GM19239 (cell line): ENCODE measurements around the gene NPHP1.
"Not testable (repeated sequence)": the region's sequence is repeated elsewhere in the genome, so short reads cannot be mapped to it uniquely, and the experiment has no call there.

Experiments
- DNase-seq: peaks from one replicate; pipeline ENCODE4 v3.0.0; 2011; ENCODE audit warnings: low spot score; ENCODE audit not compliant: insufficient read length
- FAIRE-seq: peaks from 2 replicates; lab custom pipeline; 2011; peaks lifted over from hg19 to GRCh38; lab: Jason Lieb, UNC

The NPHP1 gene

DNA sequence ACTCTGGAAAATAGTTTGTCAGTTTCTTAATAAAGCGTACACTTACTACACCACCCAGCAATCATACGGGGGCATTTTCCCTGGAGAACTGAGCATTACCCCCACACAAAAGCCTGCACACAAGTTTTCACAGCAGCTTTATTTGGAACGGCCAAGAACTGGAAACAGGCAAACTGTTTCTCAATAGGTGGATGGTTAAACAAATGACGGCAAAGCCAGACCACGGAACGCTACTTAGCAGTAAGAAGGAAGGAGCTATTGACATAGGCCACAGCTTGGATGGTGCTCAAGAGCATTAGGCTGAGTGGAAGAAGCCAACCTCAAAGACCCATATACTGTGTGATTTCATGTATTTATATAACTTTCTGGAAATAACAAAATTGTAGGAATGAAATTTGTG is 98.2 kb downstream of the NPHP1 start:
- DNase-seq (no peak), FAIRE-seq (no peak)

DNA sequence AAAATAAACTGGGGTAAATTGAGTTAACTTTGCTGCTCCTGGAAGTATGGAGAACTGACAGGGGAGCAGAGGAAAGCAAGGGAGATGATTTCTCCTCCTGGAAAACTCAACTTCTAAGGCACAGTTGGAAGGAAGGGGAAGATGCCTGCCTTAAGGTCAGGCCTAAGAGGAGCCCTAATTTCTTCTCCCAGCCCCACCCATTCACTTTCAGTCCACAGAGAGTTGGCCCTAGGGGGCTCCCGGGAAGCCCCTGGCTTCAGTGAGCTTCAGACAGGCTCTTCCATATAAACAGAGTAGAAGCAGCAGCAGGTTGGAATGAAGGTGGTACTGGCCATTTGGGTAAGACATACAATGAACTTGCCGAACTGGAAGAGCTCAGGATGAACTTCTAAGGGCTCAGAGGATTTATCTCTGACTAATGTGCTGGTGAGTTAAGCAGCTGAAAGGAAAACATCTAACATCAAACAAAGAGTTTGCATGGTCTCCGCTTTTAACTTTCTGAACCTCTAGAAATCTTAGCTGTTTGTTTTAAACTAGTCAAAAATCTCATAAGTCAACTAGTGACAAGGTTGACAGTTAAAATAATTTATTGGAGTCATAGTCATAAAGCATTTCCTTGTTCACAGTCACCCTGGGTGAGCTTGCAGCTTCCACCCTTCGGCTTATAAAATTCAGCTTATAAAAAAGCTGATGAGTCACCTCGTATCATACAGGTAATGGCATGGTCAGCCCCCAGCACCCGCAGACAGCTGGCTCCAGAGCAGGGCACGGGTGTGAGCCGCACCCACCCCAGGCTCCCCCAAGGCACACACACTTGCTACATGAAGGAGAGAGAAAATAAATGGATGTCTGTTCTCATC is 99.0 kb downstream of the NPHP1 start:
- no peak for DNase-seq
- no peak for FAIRE-seq

DNA sequence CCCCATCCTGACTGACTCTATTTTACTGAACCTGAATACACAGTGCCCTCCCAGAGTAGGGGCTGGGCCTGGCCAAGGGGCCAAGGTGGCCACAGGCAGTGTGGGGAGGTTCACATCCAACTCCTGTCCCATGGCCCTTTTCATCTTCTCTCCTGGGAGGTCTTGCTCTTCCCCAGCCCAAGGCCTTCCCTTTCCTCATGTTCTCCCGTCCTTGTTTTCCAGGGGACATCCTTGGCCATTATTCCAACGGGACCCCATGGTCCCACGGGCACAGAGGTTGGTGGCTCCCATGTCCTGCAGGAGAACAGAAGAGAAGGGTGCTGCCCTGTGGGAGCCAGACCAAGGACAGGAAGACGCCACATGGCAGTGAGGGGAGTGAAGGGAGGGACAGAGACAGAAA is 99.6 kb downstream of the NPHP1 start:
- no peak for DNase-seq
- FAIRE-seq: no peak

DNA sequence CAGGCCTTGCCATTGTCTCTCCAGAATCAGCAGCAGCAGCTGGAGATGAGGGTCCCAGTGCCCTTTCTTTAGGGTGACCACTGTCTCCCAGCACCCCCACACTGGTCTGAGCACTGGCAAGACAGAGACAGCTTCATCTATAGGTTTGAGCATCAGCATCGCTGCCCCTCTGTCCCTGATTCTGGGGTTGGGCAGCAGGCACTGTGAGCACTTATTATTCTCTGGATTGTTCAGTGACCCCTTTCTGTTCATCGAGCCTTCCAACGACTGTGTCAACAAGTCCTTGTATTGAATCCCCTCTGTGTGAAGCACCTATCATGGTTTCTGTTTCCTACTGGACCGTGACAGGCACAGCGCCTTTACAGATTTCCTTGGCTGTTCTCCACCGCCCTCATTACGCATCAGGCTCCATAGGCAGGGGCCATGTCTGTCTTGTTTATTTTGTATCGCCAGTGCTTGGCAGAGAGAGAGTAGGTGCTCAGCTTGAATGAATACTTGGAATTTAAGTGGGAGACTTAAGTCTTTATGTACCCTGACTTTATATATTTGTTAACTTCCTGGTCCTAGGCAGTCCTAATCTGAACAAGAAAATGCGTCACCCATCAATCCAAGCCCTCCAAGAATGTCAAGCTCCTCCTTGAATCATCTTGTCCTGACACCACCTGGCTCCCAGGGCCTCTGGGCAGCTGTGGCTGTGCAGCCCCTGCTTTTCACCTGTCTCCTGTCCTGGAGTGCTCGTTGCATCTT is 100.6 kb downstream of the NPHP1 start:
- DNase-seq: no peak
- FAIRE-seq: no peak

DNA sequence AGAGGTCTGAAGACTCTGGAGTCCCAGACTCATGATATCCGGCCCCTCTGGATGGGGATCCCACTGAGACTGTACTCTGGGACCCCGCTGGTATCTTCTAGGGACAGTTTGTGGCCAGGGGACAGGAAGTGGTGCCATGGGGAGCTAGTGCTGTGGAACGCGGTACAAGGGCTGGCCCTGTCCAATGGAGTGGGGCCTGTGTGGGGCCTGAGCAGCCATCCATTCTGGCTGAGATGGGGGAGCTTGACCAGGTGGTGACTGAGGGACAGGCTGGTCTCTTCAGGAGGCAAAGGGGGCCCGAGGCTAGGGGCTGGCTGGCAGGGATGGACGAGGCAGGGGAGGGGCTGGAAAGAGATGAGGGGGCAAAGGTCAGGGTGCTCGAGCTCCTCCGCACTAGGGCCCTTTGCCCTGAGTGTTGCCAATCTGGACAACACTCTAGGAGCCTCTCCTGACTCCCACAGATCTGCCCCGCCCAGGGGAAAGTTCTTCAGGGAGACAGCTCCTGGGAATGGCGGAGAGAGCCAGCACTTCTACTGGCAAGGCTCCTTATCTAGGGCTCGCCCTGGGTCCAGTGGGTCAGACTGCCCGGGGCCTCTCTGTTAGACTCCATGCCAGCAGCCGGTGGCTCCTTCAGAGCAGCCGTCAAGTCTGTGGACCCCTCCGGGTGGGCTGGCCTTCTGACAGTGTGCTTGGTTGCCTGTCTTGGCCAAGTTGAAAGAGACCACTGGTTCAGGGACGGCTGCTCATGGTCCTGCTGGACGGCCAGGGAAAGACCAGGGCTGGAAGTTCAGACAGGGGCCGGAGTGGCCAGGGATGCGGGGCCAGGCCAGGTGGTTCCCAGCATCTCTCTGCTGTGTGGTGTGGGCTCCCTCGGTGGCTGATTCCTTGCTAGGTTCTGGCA is 101.5 kb downstream of the NPHP1 start:
- no peak for FAIRE-seq

DNA sequence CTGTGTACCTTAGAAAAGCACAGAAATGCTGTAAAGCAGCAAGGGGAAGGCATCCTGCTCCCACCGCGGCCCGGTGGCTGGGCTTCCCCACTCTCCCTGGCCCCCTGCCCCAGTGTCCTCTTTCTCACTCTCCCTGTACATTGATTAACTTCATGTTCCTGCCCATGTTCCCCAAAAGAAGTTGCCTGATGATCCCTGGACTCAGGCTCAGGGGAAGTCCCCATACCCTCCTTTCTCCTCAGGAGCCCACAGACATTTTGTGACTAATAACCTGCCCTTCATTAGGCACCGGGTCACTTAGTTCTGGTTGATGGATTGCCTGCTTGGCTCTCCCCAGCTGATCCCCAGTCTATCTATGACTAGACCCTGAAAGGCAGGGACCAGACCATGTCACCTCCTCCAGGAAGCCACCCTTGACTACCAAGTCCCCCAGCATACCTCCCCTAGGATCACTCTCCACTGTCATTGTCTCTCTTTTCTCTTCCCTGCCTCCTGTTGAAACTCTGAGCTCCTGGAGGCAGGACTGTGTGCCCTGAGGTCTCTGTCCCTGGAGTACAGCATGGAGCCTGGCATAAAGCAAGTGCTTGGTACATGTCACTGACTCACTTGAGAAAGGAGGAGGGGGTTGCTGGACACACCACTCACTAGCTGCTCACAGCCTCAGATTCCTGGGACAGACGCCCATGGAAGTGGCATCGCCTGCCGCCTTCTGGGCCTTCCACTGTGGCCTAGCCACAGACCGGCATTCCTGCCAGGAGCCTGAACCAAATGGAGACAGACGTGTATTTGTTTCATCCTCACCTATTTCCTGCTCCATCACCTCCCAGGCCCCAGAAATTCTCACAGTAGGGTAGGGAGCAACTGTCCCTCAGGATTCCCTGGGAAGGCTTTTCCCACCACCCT is 102.7 kb downstream of the NPHP1 start:
- no peak for DNase-seq
- FAIRE-seq: no peak

More for the DNA sequence above, 101.5 kb downstream of the NPHP1 start:
- DNase-seq: no peak

DNA sequence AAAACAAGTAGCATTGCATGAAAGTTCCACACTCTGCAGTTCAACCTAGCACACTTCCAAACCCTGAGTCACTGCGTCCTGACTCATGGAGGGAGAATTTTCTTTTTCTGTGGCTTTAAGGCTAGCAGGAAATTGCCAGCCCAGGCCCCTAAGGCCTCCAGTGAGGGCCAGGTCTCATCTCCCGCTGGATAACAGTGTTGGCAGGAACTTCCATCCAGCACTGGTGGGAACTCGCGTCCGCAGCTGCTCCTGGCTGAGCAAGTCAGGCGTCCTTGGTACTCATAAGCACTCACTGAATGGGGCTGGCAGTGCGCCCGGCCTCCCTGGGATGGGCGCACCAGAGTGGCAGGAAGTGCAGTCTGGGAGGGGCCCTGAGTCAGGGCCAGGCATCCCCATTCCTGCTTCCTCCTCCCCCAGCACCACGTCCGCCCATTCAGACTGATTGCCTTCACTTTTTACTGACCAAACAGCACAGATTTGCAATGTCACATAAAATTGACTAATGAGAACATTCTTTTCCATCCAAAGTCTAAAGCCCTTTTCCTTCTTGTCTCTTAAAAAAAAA is 103.5 kb downstream of the NPHP1 start:
- DNase-seq (no peak), FAIRE-seq (no peak)

DNA sequence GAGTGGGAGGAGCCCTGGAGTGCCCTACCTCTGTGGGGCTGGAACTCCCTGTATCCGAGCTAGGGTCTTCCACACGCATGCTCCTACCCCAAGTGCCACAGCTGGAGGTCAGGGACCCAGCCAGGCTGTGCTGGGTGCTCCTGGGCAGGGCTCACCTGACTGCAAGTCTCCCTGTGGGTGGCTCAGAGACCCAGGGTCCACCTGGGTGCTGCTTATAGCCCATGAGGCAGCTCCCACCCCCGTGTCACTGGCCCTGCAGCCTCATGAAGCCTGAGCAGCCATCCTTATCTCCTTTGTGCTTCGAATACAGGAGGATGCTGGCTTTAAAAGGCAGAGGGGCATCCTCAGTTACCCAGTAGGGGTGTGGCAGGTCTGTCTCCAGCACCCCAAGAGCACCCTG is 103.9 kb downstream of the NPHP1 start:
- not testable (repeated sequence) for DNase-seq, FAIRE-seq

DNA sequence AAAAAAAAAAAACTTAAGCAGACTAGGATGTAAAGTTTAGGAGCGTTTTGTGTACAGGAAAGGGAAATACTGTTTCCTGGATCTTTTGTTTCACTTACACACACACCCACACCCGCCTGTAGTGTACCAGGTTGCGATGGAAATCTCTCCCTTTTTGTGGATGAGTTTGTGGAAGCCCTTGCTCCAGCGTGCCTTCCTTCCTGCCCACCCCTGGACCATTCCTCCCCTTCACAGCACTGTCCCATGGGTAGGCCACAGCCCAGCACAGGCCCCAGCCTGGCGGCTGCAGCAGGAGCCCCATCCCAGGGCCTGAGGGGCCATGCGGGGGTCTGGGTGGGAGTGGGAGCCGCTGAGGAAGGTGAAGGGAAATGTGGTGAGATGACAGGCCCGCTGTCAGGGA is 104.3 kb downstream of the NPHP1 start:
- DNase-seq: no peak
- FAIRE-seq: no peak

DNA sequence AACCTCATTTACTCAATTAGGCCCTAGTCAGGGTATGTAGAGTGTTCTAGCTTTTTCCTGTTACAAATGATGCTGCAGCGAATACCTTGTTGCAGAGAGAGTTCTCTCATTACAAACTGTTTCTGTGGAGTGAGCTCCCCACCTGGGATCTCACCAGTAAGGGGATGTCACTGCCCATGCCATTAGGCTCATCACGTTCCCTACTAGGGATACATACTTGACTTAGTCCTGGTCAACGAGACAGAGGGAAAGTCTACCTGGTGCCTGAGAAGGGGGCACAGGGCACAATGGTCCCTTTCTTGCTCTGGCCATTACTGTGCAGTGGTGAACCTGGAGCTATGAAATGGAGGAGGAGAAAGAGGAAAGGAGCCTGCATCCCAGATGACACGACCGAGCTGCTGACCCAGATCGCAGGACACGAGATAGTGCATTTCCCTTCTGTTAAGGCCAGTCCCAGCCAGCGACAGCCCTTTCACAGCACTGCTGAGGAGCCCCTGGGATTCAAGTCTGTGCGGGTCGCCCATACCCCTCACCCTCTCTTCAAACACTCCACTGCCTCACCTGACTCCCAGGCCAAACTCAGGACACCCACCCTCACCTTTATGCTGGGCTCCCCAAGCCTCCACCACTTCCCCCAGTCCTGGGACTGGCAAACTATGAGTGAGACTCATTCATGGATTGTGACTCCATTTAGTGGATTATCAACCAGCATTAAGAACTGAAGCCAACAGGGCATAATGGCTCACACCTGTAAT is 105.2 kb downstream of the NPHP1 start:
- FAIRE-seq (no peak), DNase-seq (no peak)

DNA sequence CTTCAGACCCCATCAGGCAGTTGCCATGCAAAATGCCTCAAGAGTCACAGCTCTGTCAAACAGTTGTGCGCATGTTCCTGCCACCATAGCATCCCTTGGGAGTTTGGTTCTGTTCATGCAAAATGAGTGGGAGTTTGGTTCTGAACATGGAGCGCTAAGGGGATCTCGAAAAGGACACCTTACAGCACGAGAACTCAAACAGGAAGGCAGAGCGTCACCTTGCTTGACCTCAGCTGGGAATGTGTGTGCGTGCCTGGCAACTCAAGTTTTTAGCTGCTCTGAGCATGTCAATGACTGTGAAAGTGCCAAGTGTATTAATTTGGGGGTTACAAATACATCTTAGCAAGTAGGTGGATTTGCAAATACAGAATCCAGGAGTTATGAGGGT is 105.8 kb downstream of the NPHP1 start:
- FAIRE-seq (no peak), DNase-seq (no peak)

DNA sequence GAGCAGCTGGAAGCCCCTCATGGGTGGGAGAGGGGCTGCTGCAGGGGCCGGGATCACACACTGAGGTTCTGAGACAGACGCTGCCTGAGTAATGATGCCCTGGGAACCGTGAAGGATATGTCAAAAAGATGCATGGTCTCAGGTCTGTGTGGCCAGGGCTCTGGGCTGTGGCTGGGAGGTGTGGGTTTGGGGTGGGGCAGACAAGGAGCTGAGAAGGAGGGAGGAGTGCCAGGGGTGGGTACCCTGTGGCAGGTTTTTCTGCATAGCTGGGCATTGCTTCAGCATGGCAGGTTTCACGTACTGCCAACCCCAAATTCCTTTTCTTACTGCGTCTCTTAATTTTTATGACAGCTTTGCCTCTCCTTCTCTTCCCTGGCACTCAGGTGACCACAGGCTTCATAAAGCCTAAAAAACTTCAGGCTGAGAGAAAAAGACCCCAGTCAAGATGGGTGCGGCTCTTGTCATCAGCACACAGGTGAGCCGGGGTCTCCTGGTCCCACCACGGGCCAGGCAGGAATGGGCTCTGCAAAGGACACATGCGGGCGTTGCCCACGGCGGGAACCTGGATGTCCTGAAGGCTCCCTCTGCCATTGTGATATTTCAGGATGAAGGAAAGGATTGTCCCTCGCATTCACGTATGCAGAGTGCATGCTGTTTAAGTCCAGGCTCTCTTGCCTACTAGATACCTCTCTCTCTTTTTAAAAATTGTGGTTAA is 107.2 kb downstream of the NPHP1 start:
- DNase-seq (no peak), FAIRE-seq (no peak)

DNA sequence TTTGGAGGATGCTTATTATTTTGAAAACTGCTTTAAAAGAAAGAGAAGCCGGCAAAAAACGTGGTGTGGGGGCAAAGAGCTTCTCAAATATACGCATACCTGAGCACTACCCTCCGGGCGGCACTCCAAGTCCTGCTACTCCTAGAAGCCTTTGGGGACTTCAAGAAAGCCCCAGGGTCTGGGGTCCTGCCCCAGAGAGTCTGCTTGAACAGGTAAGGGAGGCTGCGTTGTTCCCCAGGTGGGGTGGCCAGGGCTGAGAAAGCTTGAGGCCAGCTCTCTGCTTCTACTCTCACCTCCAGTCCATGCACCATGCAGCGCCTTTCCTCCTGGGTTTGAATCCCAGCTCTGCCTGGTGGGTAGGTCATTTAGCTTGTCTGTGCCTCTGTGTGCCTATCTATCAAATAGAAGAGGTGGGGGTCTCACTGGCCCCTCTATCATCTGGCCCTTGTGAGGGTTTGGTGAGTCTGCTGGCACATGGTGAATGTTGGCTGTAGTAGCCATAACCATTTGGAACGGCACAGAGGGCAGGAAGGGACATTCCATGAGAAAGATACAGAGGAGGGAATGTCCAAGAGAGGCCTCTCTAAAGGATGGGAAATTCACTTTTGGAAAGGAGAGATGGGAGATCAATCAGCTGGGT is 108.7 kb downstream of the NPHP1 start:
- FAIRE-seq (no peak), DNase-seq (no peak)

DNA sequence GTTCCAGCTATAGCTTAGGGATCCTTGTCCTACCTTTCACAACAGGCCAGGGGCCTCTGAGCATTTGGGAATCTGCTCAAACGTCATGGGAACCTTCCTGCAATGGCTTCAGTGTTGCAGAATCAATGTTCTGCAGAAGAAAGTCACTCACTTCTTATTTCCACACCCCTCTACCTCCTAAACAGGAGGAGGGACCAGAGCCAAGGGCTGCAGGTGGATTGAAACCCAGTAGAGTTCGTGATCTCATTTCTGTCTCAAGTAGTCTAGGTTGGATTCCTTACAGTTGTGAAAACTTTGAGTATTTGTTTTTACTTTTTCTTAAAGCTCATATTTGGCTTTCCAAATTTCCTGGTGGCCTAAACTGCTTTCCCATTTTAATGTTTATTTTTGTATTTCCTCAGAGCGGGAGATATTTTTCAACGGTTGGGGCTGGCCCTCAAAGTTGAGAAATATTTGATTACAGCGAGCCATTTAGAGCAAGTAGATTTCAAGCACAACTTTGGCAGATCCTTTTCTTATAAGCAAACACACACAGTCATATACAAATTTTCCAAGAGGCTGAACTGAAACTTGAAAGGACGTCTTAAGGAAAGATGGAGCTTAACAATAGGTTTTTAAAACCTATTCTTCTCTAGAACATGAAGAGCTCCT is 109.8 kb downstream of the NPHP1 start:
- not testable (repeated sequence) for DNase-seq, FAIRE-seq

DNA sequence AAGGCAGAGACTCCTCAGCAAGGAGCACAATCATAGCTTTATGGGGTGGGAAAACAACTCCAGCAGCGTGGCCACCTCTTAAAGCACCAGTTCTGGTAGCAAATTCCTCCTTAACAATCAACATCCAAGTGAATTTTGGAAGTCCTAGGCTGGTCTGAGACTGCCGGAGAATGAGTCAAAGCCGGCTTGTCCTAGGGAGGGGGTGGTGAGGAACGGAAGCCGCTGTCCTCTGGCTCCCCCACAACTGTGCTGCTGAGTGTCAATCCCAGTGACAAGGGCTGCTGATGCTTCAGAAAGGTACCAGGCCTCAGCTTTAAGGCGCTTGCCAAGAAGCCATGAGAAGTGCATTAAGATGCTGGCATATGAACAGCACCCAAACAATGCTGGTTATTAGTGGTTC is 110.9 kb downstream of the NPHP1 start:
- not testable (repeated sequence) for FAIRE-seq, DNase-seq

DNA sequence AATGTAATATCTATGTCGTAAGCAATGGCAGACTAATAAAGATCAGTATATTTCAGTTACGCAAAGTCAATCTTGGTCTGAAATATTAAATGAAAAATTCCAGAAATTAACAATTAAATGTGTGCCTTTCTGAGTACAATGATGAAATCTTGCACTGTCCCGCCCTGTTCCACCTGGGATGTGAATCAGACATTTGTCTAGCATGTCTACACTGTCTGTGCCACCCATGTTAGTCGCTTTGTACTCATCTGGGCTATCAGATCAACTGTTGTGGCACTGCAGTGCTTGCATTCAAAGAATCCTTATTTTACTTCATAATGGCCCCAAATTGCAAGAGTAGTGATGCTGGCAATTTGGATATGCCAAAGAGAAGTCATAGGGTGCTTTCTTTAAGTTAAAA is 114.6 kb downstream of the NPHP1 start:
- not testable (repeated sequence) for FAIRE-seq, DNase-seq

DNA sequence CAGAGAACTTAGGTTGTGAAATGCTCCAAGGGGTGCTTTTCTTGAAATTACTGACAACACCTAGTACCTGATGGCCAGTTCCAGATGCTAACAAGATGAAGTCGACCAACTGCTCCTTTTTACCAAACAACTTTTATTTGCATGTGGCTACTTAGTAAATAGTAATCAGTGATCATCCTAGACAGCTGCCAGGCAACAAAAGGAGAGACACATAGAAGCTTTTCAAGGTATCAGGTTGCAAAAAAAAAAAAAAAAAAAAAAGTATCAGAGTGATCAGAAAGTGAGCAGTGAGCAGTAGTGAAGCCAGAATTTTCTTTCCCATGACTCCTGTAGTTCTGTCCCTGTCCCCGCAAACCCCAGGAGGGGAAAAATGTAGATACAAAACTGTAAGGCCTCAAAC is 121.1 kb downstream of the NPHP1 start:
- not testable (repeated sequence) for FAIRE-seq, DNase-seq
